Upper lobe of left lung (tissue), 6 donors: ENCODE results near the gene SUPT5H. TPM values are rescaled to one million over a fixed set of nuclear protein-coding genes. Genes with fewer than 3 reads are reported as not detected.
A peak's percentile ranks its signal among the peaks of the same experiment; 100 is the strongest.
"Not testable (repeated sequence)": the region's sequence is repeated elsewhere in the genome, so short reads cannot be mapped to it uniquely, and the experiment has no call there.

Source experiments
- ATAC-seq, 2 donors: fragments of 200-7000 bp; cut with Tn5 transposase; one replicate each; pipeline ENCODE4 v1.9.1; 2022; ENCODE audit warnings: mild to moderate bottlenecking in 2 of 2, moderate library complexity in 2 of 2; ENCODE audit not compliant: low FRiP score in 2 of 2
- DNase-seq, 2 donors: peaks; one replicate each; pipeline ENCODE4 v3.0.0-alpha.2; 2019 to 2020
- H3K27ac ChIP-seq, 4 donors: fragments of 200-600 bp; sonication (generic); one replicate each; pipeline ENCODE4 v1.5.1; 2016 to 2019
- H3K27me3 ChIP-seq, 4 donors: fragments of 200-600 bp; sonication (generic); one replicate each; pipeline ENCODE4 v1.5.1; 2017 to 2019
- H3K36me3 ChIP-seq, 4 donors: fragments of 200-600 bp; sonication (generic); one replicate each; pipeline ENCODE4 v1.5.1; 2016 to 2019
- H3K4me1 ChIP-seq, 4 donors: fragments of 200-600 bp; sonication (generic); one replicate each; pipeline ENCODE4 v1.5.1; 2018 to 2019
- H3K4me3 ChIP-seq, 4 donors: fragments of 200-600 bp; sonication (generic); one replicate each; pipeline ENCODE4 v1.5.1; 2017 to 2019; ENCODE audit warnings: mild to moderate bottlenecking in 2 of 4, moderate library complexity in 1 of 4
- H3K9me3 ChIP-seq, 4 donors: fragments of 200-600 bp; sonication (generic); one replicate each; pipeline ENCODE4 v1.5.1; 2018 to 2019
- CTCF ChIP-seq, 6 experiments: fragments of 450-650 bp in 4 of 6; fragments of 200-600 bp in 2 of 6; sonication (generic) in 2 of 6; IDR thresholded peaks; one replicate each; pipeline ENCODE4 v1.5.1; 2016 to 2019; ENCODE audit warnings: antibody characterized with exemption in 6 of 6
- EP300 ChIP-seq, 4 donors: sonication (generic); formaldehyde crosslinking; IDR thresholded peaks; one replicate each; pipeline ENCODE4 v1.5.1; 2017; ENCODE audit warnings: antibody characterized with exemption in 4 of 4, control low read depth in 2 of 4
- POLR2A ChIP-seq, 4 donors: fragments of 450-650 bp; IDR thresholded peaks; one replicate each; pipeline ENCODE4 v1.5.1; 2016 to 2017; ENCODE audit warnings: antibody characterized with exemption in 4 of 4, mild to moderate bottlenecking in 2 of 4
- POLR2AphosphoS5 ChIP-seq, 2 donors: sonication (generic); formaldehyde crosslinking; IDR thresholded peaks; one replicate each; pipeline ENCODE4 v1.5.1; 2017; ENCODE audit warnings: antibody characterized with exemption in 2 of 2
- WGBS, 2 donors: methylation state at CpG; one replicate each; pipeline ENCODE4 v1.1.5; 2017 to 2018; 5-methylcytosine and 5-hydroxymethylcytosine counted together
- total RNA-seq, 6 donors: library from RNA; depleted of rRNA in 4 of 6; stranded (reverse); fragments of >200 nt in 4 of 6; gene quantifications; one replicate each; pipeline versions ENCODE4 v1.1.0 to v1.2.1, GENCODE V29; 2016 to 2021
- donor health status: DM: no; HTN: no; CAD: no; lungs with moderate emphysema.
- donor health status: DM: no; HTN: yes; CAD: no; lungs with severe emphysema.

SUPT5H gene
- total RNA-seq, 6 donors from 2014 or later, result 94.9 to 183 (median 111) TPM

- Histone ChIP-seq H3K4me1 (peaks cover 25 to 29% (median 27%) of the 10 kb centered on the region in 4 donors), H3K27me3 (no peaks in the 10 kb centered on the region), H3K27ac (no peak overlapping the region), H3K36me3 (peaks cover 4 to 17% (median 13%) of the 10 kb centered on the region in 4 donors), H3K4me3 (no peak overlapping the region), H3K9me3 (no peaks in the 10 kb centered on the region)
- ATAC-seq (no peak), DNase-seq (peak in 1 of 2 donors; percentile 47)
- WGBS, 2 donors, result 73 to 82% methylated on average over 9 of the region's 9 CpGs
- TF ChIP-seq CTCF (IDR thresholded peaks at IDR 0.05) (no peak), EP300 (IDR thresholded peaks at IDR 0.05) (no peak), POLR2AphosphoS5 (IDR thresholded peaks at IDR 0.05) (no peak), POLR2A (IDR thresholded peaks at IDR 0.05) (no peak)
These were observed 7.0 kb upstream of the SUPT5H start for GRCh38 chr19:39438270-39438934.

- no peaks in the 10 kb centered on the region for H3K9me3 ChIP-seq
- H3K4me3 ChIP-seq, result peak overlapping the region; percentile 67 to 98 (median 90)
- peaks cover 32 to 46% (median 39%) of the 10 kb centered on the region in 4 donors for H3K4me1 ChIP-seq
- 3 to 4% methylated on average over 17 of the region's 17 CpGs for WGBS, 2 donors
- H3K27me3 ChIP-seq, result no peaks in the 10 kb centered on the region
- TF ChIP-seq CTCF (IDR thresholded peaks at IDR 0.05) (no peak), EP300 (IDR thresholded peaks at IDR 0.05) (no peak), POLR2AphosphoS5 (IDR thresholded peaks at IDR 0.05) (no peak), POLR2A (IDR thresholded peaks at IDR 0.05) (no peak)
- H3K27ac ChIP-seq, result peak overlapping the region; percentile 90 to 96 (median 94)
- ATAC-seq (peak in 1 of 2 donors; percentile 35), DNase-seq (no peak)
- peaks cover 0 to 15% (median 0%) of the 10 kb centered on the region in 4 donors for H3K36me3 ChIP-seq
These were observed 685 bp upstream of the SUPT5H start for GRCh38 chr19:39444598-39445195.

DNA sequence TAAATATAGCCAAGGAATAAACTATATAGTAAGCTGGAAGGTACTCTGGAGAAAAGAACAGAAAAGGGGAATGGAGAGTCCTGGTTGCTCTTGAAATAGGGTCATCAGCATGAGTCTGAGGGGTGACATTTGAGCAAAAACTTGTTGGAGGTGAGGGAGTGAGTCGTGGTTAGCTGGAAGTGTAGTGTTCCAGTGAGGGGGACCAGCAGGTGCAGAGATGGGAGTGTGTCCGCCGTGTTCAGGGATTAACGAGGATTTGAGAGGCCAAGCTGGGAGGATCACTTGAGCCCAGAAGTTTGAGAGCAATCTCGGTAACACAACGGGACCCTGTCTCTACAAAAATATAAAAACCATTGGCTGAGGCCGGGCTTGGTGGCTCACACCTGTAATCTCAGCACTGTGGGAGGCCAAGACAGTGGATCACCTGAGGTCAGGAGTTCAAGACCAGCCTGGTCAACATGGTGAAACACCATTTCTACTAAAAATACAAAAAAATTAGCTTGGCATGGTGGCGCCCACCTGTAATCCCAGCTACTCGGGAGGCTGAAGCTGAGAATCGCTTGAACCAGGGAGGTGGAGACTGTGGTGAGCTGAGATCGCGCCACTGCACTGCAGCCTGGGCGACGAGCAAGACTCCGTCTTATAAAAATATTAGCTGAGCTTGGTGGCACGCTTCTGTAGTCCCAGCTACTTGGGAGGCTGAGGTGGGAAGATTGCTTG, 1.1 kb downstream of the SUPT5H start:
- peaks cover 0 to 20% (median 0%) of the 10 kb centered on the region in 4 donors for H3K36me3 ChIP-seq
- TF ChIP-seq POLR2AphosphoS5 (IDR thresholded peaks at IDR 0.05) (no peak), CTCF (IDR thresholded peaks at IDR 0.05) (no peak), POLR2A (IDR thresholded peaks at IDR 0.05) (no peak), EP300 (IDR thresholded peaks at IDR 0.05) (no peak)
- no peak for DNase-seq
- peak overlapping the region; percentile 90 to 96 (median 94) for H3K27ac ChIP-seq
- 83 to 84% methylated on average over 16 of the region's 16 CpGs for WGBS, 2 donors
- peaks cover 34 to 59% (median 39%) of the 10 kb centered on the region in 4 donors for H3K4me1 ChIP-seq
- ATAC-seq, result no peak
- peak overlapping the region; percentile 67 to 98 (median 90) for H3K4me3 ChIP-seq
- H3K27me3 ChIP-seq, result no peaks in the 10 kb centered on the region
- no peaks in the 10 kb centered on the region for H3K9me3 ChIP-seq

GRCh38 chr19:39448271-39448670, 2.9 kb downstream of the SUPT5H start:
- Histone ChIP-seq H3K36me3 (peaks cover 1 to 37% (median 4%) of the 10 kb centered on the region in 4 donors), H3K27ac (no peak overlapping the region), H3K4me1 (peaks cover 34 to 59% (median 39%) of the 10 kb centered on the region in 4 donors), H3K27me3 (no peaks in the 10 kb centered on the region), H3K4me3 (no peak overlapping the region), H3K9me3 (no peaks in the 10 kb centered on the region)
- TF ChIP-seq POLR2A (IDR thresholded peaks at IDR 0.05), result no peak
- WGBS, 2 donors, result 52 to 57% methylated on average over 3 of the region's 3 CpGs
- ATAC-seq (no peak), DNase-seq (no peak)

DNA sequence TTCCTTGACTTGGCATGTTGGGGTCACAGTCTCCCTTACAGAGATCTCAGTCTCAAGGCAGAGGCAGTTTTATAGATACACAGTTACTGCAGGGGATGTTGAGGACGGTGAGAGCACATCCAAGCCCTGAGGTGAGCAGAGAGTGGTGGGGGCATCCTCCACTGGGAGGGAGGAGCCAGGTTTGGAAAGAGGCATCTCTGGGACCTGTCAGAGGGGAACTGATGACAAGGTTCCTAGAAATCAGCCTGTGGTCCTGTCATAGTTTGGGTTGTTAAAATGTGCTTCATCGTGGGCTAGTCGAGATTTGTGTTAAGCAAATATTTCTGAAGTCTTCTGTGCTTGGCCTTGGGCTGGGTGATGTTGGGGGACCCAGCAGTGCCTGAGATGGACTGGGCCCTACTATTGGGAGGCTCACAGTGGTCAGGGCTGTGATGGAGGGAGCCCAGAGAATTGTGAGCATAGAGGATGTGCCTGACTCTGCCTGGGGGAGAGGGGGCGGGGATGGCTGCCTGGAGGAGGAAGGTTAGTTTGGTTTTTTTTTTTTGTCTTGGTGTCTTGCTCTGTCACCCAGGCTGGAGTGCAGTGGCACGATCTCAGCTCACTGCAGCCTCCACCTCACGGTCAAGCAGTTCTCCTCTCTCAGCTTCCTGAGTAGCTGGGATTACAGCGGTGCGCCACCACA, 3.9 kb downstream of the SUPT5H start:
- Histone ChIP-seq H3K27ac (no peak overlapping the region), H3K4me3 (no peak overlapping the region), H3K27me3 (no peaks in the 10 kb centered on the region), H3K9me3 (no peaks in the 10 kb centered on the region), H3K36me3 (peaks cover 5 to 47% (median 13%) of the 10 kb centered on the region in 4 donors), H3K4me1 (peaks cover 34 to 56% (median 38%) of the 10 kb centered on the region in 4 donors)
- DNase-seq (no peak), ATAC-seq (no peak)
- 71 to 80% methylated on average over 8 of the region's 8 CpGs for WGBS, 2 donors
- no peak for TF ChIP-seq CTCF (IDR thresholded peaks at IDR 0.05)
- TF ChIP-seq EP300 (IDR thresholded peaks at IDR 0.05), result no peak
- no peak for TF ChIP-seq POLR2A (IDR thresholded peaks at IDR 0.05)
- no peak for TF ChIP-seq POLR2AphosphoS5 (IDR thresholded peaks at IDR 0.05)

DNA sequence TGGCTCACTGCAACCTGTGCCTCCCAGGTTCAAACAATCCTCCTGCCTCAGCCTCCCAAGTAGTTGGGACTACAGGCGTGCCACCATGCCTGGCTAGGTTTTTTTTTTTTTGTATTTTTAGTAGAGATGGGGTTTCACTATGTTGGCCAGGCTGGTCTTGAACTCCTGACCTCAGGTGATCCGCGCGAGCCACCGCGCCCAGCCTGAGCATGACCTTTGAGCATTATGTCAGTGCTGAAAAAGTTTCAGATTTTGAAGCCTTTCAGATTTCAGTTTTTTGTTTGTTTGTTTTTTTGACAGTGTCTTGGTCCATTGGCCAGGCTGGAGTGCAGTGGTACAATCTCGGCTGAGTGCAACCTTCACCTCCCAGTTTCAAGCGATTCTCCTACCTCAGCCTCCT, 5.9 kb downstream of the SUPT5H start:
- H3K27ac ChIP-seq, DNase-seq, ATAC-seq, H3K4me3 ChIP-seq, H3K9me3 ChIP-seq, H3K27me3 ChIP-seq: not testable (repeated sequence)
- 95 to 97% methylated on average over 8 of the region's 8 CpGs for WGBS, 2 donors
- H3K36me3 ChIP-seq, result peaks cover 9 to 65% (median 25%) of the 10 kb centered on the region in 4 donors
- peaks cover 30 to 47% (median 32%) of the 10 kb centered on the region in 4 donors for H3K4me1 ChIP-seq
